GM12891 (cell line): Measurements from ENCODE around the gene MAML2.

Source experiments
- POLR2A ChIP-seq: IDR thresholded peaks from 2 replicates; pipeline ENCODE4 v1.6.1; 2011; ENCODE audit warnings: low read depth, low read length, control low read depth
- POLR2AphosphoS5 ChIP-seq: IDR thresholded peaks from 2 replicates; pipeline ENCODE4 v1.6.1; 2011; ENCODE audit warnings: low read depth, low read length, control low read depth
- TAF1 ChIP-seq: IDR thresholded peaks from 2 replicates; pipeline ENCODE4 v1.6.1; 2011; ENCODE audit warnings: low read depth, low read length, control low read depth

GRCh38 chr11:96282625-96283220 lies 60.3 kb downstream of the MAML2 start:
- TF ChIP-seq POLR2A, result no peak
- TF ChIP-seq TAF1, result no peak
- TF ChIP-seq POLR2AphosphoS5, result no peak
